Lower leg skin (tissue), 3 donors: Measurements from ENCODE around the gene UCHL5.

ENCODE experiments used
- CTCF ChIP-seq, 3 donors: fragments of 450-650 bp; IDR thresholded peaks; one replicate each; pipeline ENCODE4 v1.5.1; 2016; ENCODE audit warnings: antibody characterized with exemption in 3 of 3, mild to moderate bottlenecking in 3 of 3, moderate library complexity in 2 of 3
- POLR2A ChIP-seq, 2 donors: fragments of 450-650 bp; IDR thresholded peaks; one replicate each; pipeline ENCODE4 v1.6.1; 2016 to 2017; ENCODE audit warnings: antibody characterized with exemption in 2 of 2, mild to moderate bottlenecking in 1 of 2, moderate library complexity in 1 of 2

DNA sequence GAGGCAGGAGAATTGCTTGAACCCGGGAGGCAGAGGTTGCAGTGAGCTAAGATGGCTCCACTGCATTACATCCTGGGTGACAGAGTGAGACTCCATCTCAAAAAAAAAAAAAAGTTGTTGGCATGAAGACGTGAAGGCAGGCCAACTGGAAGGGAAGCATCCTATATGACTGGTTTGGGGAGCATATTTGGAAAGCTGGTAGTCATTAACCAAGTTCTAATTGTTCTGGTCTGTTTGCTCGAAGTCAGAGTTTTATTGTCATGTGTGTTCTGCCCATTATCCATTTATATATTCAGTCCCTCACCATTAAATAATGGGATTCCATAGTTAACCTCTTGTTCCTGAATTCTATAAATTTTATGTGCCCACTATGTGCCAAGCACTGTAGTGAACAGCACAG, 49.3 kb upstream of the UCHL5 start:
- no peak for TF ChIP-seq CTCF (IDR thresholded peaks at IDR 0.05)
- no peak for TF ChIP-seq POLR2A (IDR thresholded peaks at IDR 0.05)
